Brain pericyte (primary cell): ENCODE data around the gene PGAM2.
A peak's percentile ranks its signal among the peaks of the same experiment; 100 is the strongest.

ENCODE experiments used
- DNase-seq: peaks from one replicate; pipeline ENCODE4 v3.0.0-alpha.2; 2012; ENCODE audit warnings: low read depth, low spot score

Gene PGAM2

GRCh38 chr7:44103923-44104859 is 38.8 kb upstream of the PGAM2 start, which contains the start of gene AEBP1:
AEBP1 (plus strand) TSS chr7:44104345; CDS start chr7:44104666, 321 bp downstream.
- DNase-seq: no peak

- DNase-seq: no peak
Observed at GRCh38 chr7:44103566-44103922, 38.2 kb upstream of the PGAM2 start.

GRCh38 chr7:44102846-44103565 is 37.6 kb upstream of the PGAM2 start:
- no peak for DNase-seq

- DNase-seq: peak; percentile 75
Observed at GRCh38 chr7:44101966-44102845, 36.8 kb upstream of the PGAM2 start.

- DNase-seq: no peak
Observed at GRCh38 chr7:44101303-44101965, 36.1 kb upstream of the PGAM2 start.

- peak; percentile 80 for DNase-seq
Observed at GRCh38 chr7:44100458-44101302, 35.3 kb upstream of the PGAM2 start.

- DNase-seq: no peak
Observed at GRCh38 chr7:44099669-44100068, 34.3 kb upstream of the PGAM2 start.

GRCh38 chr7:44098092-44099068 is 33.0 kb upstream of the PGAM2 start:
- DNase-seq: no peak

GRCh38 chr7:44097064-44097932 is 31.9 kb upstream of the PGAM2 start:
- no peak for DNase-seq

GRCh38 chr7:44096326-44096881 is 31.0 kb upstream of the PGAM2 start:
- DNase-seq: no peak

GRCh38 chr7:44095781-44096180 is 30.4 kb upstream of the PGAM2 start:
- DNase-seq: no peak

GRCh38 chr7:44094883-44095592 is 29.7 kb upstream of the PGAM2 start:
- DNase-seq: no peak

- DNase-seq: no peak
Observed at GRCh38 chr7:44094365-44094764, 29.0 kb upstream of the PGAM2 start.

GRCh38 chr7:44093102-44093641 is 27.8 kb upstream of the PGAM2 start:
- no peak for DNase-seq

- DNase-seq: peak; percentile 70
Observed at GRCh38 chr7:44087911-44088838, 22.8 kb upstream of the PGAM2 start.

- DNase-seq: no peak
Observed at GRCh38 chr7:44086627-44087026, 21.3 kb upstream of the PGAM2 start.
